HFF-Myc (cell line): ENCODE data around the gene SAG.

Source experiments
- DNase-seq: peaks from one replicate; pipeline ENCODE4 v3.0.0-alpha.2; 2011; ENCODE audit warnings: low read depth; ENCODE audit errors: extremely low read depth
- H3K4me3 ChIP-seq: replicated peaks from 2 replicates; pipeline ENCODE4 v1.5.1; 2011; ENCODE audit warnings: low read depth, mild to moderate bottlenecking, control low read depth, low read length
- TF ChIP-seq, protein P1 (sequence below): IDR thresholded peaks from 2 replicates; pipeline ENCODE4 v1.5.1; 2012; ENCODE audit warnings: mild to moderate bottlenecking, low read depth, low read length, control low read depth; ENCODE audit errors: missing control alignments

Gene SAG

GRCh38 chr2:233271693-233272092 is 35.9 kb upstream of the SAG start:
- DNase-seq: no peak
- TF ChIP-seq, protein P1, sequence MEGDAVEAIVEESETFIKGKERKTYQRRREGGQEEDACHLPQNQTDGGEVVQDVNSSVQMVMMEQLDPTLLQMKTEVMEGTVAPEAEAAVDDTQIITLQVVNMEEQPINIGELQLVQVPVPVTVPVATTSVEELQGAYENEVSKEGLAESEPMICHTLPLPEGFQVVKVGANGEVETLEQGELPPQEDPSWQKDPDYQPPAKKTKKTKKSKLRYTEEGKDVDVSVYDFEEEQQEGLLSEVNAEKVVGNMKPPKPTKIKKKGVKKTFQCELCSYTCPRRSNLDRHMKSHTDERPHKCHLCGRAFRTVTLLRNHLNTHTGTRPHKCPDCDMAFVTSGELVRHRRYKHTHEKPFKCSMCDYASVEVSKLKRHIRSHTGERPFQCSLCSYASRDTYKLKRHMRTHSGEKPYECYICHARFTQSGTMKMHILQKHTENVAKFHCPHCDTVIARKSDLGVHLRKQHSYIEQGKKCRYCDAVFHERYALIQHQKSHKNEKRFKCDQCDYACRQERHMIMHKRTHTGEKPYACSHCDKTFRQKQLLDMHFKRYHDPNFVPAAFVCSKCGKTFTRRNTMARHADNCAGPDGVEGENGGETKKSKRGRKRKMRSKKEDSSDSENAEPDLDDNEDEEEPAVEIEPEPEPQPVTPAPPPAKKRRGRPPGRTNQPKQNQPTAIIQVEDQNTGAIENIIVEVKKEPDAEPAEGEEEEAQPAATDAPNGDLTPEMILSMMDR: no peak

DNA sequence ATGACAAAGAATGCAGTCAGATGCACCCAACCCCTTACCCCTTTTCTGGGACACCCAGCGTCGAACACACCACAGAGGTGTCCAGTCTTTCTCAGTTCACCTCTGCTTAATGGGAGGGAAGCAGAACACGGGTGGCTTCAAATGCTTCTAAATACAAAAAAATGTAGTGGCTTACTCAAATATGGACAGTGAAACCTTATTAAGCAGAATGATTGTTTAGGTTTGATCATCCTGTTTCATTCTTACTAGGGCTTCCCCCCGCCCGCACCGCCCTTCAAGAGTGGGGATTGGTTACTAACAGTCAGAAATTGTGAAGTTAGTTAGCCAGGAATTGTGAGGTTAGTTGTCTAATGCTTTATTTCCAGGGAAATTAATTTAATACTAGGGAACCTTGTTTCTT is 34.5 kb upstream of the SAG start:
- DNase-seq: no peak
- H3K4me3 ChIP-seq: no peak overlapping the region
- TF ChIP-seq, protein P1: no peak

More at GRCh38 chr2:233271693-233272092, 35.9 kb upstream of the SAG start:
- no peak overlapping the region for H3K4me3 ChIP-seq

DNA sequence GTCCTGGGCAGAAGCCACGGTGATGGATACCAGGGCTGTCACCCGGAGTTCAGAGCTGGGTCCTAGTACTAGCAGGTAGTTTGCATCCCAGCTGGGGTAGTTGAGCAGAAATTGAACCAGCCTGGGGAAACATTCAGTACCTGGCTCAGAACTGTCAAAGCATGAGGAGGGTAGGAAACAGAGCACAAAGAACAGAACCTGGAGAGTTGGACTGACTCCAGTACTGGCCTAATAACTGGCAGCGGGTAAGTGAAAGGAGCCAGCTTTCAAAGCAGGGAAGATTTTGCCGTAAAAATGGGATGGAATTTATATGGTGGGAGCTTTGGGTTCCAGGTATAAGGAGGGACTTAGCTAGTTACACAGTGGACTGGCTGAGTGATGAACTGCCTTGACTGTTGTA is 32.4 kb upstream of the SAG start:
- TF ChIP-seq, protein P1: no peak
- no peak overlapping the region for H3K4me3 ChIP-seq
- DNase-seq: no peak

GRCh38 chr2:233278921-233279320 is 28.7 kb upstream of the SAG start:
- H3K4me3 ChIP-seq: no peak overlapping the region
- TF ChIP-seq, protein P1: no peak
- DNase-seq: no peak

- TF ChIP-seq, protein P1: no peak
- no peak overlapping the region for H3K4me3 ChIP-seq
- no peak for DNase-seq
Measured at GRCh38 chr2:233280114-233280693, 27.4 kb upstream of the SAG start.

- no peak for DNase-seq
- no peak overlapping the region for H3K4me3 ChIP-seq
- TF ChIP-seq, protein P1: no peak
Measured at GRCh38 chr2:233281553-233281952, 26.1 kb upstream of the SAG start.
